GM04503 (cell line): ENCODE data around the gene GABBR2.
A peak's percentile ranks its signal among the peaks of the same experiment; 100 is the strongest.

Source experiments
- DNase-seq: peaks from one replicate; pipeline ENCODE4 v3.0.0-alpha.2; 2012; ENCODE audit warnings: low read depth

Gene GABBR2

DNA sequence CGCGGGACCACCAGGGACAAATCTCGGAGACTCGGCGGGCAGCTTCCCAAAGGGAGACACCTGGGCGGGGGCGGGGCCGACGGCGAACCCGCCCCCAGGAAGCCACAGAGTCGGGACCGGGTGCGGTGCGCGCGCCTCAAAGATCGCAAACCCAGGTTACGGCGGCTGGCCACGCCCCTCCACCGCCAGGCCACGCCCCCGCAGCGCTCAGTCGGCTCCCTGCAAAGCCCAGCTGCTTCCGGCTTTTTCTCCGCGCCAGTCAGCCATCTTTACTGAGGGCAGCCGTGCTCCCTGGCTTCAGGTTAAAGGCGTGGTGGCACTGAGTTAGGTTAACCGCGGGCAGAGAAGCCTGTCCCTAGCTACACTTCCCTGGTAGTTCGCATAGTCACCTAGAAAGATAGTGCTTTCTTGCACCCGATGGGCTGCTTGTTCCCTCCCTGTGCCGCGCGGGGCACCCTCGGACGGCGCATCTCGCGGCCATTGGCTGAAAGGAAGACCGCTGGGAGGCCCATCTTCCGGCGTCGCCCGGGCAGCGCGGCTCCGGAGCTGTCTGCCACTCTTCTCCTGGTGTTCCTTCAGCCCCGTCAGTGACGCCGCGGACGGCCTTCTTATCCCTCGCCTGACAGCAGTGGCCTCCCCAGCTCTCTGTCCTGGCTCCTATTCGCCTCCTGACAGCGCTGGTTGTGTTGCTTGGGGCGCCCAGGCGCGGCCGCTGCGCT is 453.0 kb downstream of the GABBR2 start, which contains the start of gene TBC1D2:
Gene TBC1D2, minus strand, starts transcription at position 72 of the 719 bp plus-strand sequence. CDS start 108 bp downstream, outside the sequence.
- DNase-seq, result peak; percentile 72

DNA sequence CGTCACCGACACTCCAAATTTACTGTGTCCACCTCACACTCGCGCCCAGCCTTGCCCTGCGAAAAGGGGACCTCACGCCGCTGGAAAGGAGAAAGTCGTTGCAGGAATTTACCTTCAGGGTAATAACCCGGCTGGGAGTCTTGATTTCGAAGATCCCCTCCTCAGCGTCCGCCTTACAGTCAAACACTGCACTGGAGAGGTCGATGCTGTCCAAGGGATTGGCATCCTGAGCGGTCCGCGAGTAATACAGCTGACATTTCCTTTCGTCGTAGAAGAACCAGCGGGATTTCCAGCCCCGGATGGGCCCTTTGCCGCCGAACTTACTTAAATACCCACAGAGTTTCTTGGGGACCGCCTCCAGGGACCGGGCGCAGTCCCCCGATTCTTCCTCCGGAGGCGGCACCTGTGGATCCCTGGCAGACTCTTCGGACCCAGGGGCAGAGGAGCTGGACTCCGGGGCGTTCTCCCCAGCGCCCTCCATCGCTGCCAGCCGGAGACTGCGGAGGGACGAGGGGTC is 453.6 kb downstream of the GABBR2 start:
- no peak for DNase-seq

DNA sequence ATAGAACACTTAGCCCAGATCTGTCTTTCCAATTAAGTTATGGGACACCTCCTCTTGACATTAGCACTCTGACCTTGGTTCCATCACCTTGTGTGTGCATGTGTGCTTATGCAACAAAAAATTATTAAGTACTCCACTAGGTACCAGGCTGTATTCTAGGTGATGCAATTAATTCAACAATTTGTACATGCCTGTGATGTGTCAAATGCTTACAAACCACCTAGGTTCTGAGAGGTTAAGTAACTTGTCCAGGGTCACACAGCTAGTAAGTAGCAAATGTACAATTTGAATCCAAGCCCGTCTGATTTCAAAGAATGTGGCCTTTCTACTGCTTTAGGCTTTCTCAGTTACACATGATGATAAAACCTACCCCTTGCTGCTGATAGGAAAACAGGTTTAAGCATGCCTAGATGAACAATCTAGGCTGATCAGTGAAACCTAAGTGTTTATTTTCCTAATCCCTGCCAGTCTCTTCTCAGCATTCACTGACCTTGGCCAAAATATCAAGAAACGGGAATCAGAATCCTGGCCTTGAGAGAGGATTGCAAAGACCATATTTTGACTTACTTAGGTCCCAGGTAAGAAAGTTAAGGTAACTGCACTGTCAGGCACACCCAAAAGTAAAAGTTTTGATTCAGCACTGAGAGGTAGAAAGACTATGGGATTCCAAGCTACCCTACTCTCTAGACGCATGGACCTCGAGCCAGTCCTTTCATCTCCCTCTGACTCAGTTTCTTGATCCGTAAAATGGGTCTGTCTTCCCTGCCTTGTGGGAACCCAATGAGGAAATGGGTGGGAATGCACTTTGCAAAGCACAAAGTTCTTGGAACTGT is 454.3 kb downstream of the GABBR2 start:
- DNase-seq, result no peak

DNA sequence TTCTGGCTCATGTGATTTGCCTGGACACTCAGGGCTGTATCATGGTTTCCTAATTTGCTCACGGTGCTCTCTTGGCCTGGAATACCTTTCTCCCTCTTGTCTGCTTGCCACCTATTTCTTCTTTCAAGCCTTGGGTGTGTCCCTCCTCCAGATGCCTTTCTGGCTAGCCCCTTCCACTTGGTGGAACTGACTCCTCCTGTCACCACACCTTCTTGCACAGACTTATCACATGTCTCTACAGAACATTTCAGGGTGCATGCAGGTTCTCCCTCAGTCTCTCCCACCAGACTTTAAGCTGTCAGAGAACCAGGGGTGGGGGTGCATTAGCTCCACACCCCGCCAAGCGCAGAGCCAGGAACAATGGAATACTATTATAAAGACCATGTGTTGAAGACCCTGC is 455.2 kb downstream of the GABBR2 start:
- DNase-seq, result no peak

DNA sequence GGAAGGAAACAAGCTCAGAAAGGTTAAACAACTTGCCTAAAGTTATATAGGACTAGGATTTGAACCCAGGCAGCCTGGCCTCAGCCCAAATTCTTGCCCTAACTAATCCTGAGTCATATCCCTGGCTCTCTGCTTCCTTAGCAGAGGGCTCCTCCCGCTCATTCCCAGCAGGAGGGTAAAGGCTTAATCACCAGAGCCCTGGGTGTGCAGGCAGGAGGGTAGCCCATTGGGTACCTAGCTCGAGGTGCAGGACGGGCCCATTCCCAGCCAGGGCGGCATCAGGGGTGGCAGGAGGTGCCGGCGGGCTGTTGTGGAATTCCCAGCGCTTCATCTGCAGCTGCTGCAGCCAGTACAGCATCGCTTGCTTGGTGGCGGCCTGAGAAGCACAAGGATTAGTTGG is 457.2 kb downstream of the GABBR2 start:
- DNase-seq, result no peak

DNA sequence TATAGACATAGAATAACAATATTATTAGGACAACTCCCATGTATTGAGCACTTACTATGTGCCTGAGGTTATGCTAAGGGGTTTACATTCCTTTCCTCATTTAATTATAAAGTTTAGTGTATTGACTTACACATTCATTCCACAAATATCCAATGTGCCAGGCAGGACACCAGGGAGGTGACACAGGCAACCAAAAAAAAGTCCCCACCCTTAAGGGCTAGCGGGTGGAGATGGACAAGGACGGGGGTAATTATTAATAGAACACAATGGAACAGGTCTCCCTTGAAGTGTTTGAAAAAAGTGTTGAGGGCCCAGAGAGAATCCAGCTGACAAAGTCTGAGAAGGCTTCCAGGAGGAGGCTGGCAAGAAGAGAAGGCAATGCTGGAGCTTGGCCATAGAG is 459.0 kb downstream of the GABBR2 start:
- DNase-seq, result no peak

DNA sequence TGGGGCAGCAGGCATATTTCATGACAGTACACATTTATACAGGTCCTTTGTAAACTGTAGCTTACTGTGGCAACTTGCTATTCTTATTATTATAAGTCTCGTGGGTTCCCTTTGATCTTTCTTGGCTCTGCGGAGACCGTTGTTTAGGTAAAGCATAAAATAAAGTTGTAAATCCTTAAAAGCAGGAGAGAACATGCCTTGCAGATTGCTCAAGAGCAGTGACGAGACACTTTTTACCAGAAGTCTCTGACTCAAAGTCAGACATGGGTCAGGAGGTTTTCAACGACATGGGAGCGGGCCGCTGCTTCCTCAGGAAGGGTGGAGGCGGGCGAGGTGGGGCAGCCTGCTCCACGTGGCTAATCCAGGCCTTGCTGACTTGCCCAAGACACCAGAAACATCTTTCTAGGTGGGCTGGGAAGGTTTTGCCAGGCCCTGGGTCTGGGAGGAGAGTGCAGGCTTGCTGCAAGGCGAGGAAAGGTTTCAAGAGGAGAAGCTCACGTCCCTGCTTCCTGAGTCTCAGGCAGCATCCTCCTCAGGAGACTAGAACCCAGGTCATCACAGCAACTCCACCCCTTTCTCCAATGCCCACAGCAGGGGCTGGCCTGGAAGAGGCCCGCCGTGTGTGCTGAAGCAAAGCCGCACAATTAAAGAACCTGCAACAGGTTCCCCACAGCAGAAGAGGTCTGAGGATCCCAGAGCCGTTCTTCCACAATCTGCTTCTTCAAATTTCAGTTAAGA is 459.8 kb downstream of the GABBR2 start:
- peak; percentile 49 for DNase-seq

DNA sequence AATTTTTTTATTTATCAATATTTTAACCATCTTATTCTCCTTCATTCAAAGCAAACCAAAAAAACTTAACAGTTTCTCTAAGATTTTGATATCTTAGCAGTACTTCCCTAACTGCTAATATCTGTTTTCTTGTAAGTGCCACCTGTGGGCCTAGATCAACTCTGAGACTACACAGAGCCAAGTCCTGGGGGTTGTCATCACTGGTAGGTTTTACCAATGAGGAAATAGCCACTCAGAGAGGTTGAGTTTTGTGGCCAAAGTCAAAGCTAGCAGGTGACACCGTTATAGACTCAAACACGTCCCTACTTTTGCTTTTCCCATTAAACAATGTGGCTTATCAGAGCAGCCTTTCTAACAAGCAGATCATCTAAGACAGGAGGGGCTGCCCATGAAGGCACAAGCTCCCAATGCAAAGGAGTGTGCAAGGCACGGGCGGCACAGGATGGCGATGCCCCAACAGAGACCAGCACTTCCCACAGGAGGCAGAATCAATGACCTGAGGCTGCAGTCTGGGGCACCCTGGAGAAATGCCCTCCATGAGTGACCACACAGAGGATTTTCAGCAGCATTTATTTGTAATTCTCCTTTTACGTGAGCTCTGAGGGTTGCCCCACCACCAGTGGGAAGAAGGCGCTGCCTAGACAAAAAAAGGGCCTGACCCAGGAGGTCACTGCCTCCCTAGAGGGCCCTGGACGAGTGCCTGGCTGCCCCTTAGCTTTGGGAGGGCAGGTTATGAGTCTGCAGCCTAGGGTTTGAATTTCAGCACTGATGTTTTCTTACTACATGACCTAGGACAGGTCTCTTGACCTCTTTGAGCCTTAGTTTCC is 460.7 kb downstream of the GABBR2 start:
- no peak for DNase-seq

DNA sequence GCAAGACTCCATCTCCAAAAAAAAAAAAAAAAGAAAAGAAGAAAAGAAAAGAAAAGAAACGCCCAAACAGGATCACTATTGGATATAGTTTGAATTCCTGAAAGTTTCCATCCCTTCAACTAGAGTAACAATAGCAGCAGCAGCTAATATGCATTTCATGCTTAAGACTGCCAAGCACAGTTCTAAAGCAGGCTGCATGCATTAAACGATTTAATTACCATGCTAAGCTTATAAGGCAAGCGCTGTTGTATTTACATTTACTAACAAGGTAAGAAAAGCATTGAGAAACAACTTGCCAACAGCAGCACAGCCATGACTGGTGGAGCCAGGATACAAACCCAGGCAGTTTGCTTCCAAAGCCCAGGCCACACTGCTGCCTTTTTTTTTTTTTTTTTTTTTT is 466.3 kb downstream of the GABBR2 start:
- DNase-seq, result no peak

DNA sequence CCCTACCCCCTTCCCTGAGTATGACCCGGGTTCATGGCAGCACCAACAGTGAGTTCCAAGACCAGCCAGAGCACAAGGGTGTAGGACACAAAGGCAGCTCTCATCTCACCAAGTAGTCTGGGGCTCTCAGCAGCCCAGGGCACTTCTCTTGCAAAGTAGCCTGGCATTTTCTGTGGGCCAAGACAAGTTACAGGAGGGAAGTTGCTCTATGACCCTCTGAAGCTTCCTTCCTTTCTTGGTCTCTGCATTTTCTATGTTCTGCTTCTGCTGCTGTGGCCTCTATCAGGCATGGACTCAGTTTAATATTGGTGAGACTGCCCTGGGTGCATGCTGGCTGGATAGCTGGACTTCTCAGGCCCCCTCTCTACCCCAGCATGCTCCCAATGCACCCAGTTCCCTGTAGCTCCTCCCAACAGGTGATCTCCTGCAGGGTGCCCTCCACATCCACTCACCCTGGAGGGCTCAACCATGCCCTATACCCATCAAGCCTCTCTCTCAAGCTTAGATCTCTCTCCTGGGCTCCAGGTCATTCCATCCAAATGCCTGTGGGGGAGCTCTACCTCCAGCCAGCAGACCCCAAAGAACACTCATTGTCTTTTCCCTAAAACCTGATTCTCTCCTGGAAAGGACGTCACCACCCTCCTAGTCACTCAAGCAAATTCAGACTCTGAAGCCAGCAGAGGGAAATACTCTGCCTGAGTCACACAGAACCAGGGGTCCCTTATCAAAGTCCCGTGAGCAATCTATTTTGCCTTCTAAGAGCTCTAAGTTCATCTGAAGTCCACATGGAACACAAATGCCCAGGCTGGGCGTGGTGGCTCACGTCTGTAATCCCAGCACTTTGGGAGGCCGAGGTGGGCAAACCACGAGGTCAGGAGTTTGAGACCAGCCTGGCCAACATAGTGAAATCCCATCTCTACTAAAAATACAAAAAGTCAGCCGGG is 467.1 kb downstream of the GABBR2 start:
- DNase-seq, result no peak

DNA sequence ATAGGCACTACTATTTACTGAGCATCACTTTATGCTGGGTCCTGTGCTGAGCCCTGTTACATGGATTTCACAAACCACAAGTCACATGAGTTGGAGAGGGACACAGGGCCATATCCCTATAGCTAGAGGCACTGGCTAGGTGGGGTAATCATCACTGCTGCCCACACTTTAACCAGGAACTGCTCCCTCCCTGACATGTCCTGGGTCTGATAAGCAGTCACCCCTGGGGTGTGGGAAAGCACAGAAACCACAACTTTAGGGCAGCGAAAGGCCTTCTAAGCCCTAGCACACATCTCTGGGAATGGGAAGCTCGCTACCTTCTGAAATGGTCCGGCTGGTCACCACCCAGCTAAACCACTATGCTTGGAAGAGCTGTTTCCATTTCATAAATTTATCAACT is 468.3 kb downstream of the GABBR2 start:
- DNase-seq, result no peak
